ENCODE data around the gene R3HDM1. TPM values are rescaled to one million over a fixed set of nuclear protein-coding genes. Genes with fewer than 3 reads are reported as not detected.
"Not testable (repeated sequence)": the region's sequence is repeated elsewhere in the genome, so short reads cannot be mapped to it uniquely, and the experiment has no call there.

Gene R3HDM1
- 4.6 and 5.1 TPM in 2 replicates for total RNA-seq

GRCh38 chr2:135531231-135532197 lies at the start of gene R3HDM1:
R3HDM1 (plus strand) TSS chr2:135531484; CDS start chr2:135604846, 73,362 bp downstream.
- DNase-seq (ENCODE audit: low read depth in 2 of 2) = peak; percentile 100

- DNase-seq (ENCODE audit: low read depth in 2 of 2) = no peak
Observed at GRCh38 chr2:135485441-135485840, 45.8 kb upstream of the R3HDM1 start.

GRCh38 chr2:135490376-135490775 lies 40.9 kb upstream of the R3HDM1 start:
- no peak for DNase-seq (ENCODE audit: low read depth in 2 of 2)

- no peak for DNase-seq (ENCODE audit: low read depth in 2 of 2)
Observed at GRCh38 chr2:135494503-135494902, 36.8 kb upstream of the R3HDM1 start.

GRCh38 chr2:135494917-135495316 lies 36.4 kb upstream of the R3HDM1 start:
- DNase-seq (ENCODE audit: low read depth in 2 of 2) = no peak

- not testable (repeated sequence) for DNase-seq (ENCODE audit: low read depth in 2 of 2)
Observed at GRCh38 chr2:135498588-135498987, 32.7 kb upstream of the R3HDM1 start.

GRCh38 chr2:135504811-135505210 lies 26.5 kb upstream of the R3HDM1 start:
- no peak for DNase-seq (ENCODE audit: low read depth in 2 of 2)

GRCh38 chr2:135510577-135510976 lies 20.7 kb upstream of the R3HDM1 start:
- no peak for DNase-seq (ENCODE audit: low read depth in 2 of 2)

- no peak for DNase-seq (ENCODE audit: low read depth in 2 of 2)
Observed at GRCh38 chr2:135512099-135512498, 19.2 kb upstream of the R3HDM1 start.

GRCh38 chr2:135525786-135526185 lies 5.5 kb upstream of the R3HDM1 start:
- DNase-seq (ENCODE audit: low read depth in 2 of 2) = no peak

- no peak for DNase-seq (ENCODE audit: low read depth in 2 of 2)
Observed at GRCh38 chr2:135528006-135528405, 3.3 kb upstream of the R3HDM1 start.

- peak; percentile 96 to 98 for DNase-seq (ENCODE audit: low read depth in 2 of 2)
Observed at GRCh38 chr2:135530313-135531230, 712 bp upstream of the R3HDM1 start, which contains the start of gene ZRANB3. ZRANB3 (minus strand) TSS chr2:135531218.

GRCh38 chr2:135532581-135532980 lies 1.3 kb downstream of the R3HDM1 start:
- DNase-seq (ENCODE audit: low read depth in 2 of 2) = no peak

- DNase-seq (ENCODE audit: low read depth in 2 of 2) = not testable (repeated sequence)
Observed at GRCh38 chr2:135533545-135533944, 2.3 kb downstream of the R3HDM1 start.

- DNase-seq (ENCODE audit: low read depth in 2 of 2) = no peak
Observed at GRCh38 chr2:135546436-135546835, 15.2 kb downstream of the R3HDM1 start.

- no peak for DNase-seq (ENCODE audit: low read depth in 2 of 2)
Observed at GRCh38 chr2:135547311-135547710, 16.0 kb downstream of the R3HDM1 start.

- no peak for DNase-seq (ENCODE audit: low read depth in 2 of 2)
Observed at GRCh38 chr2:135551356-135551755, 20.1 kb downstream of the R3HDM1 start.

- no peak for DNase-seq (ENCODE audit: low read depth in 2 of 2)
Observed at GRCh38 chr2:135552887-135553286, 21.6 kb downstream of the R3HDM1 start.

GRCh38 chr2:135555311-135555710 lies 24.0 kb downstream of the R3HDM1 start:
- DNase-seq (ENCODE audit: low read depth in 2 of 2) = no peak

- DNase-seq (ENCODE audit: low read depth in 2 of 2) = no peak
Observed at GRCh38 chr2:135557530-135557929, 26.2 kb downstream of the R3HDM1 start.

- no peak for DNase-seq (ENCODE audit: low read depth in 2 of 2)
Observed at GRCh38 chr2:135561925-135562324, 30.6 kb downstream of the R3HDM1 start.

- DNase-seq (ENCODE audit: low read depth in 2 of 2) = peak in 1 of 2 donors; percentile 20
Observed at GRCh38 chr2:135563793-135564192, 32.5 kb downstream of the R3HDM1 start.
